HG02981 (cell line): ENCODE measurements around the gene EPHA5.

Experiments used
- ATAC-seq: cut with Tn5 transposase; IDR thresholded peaks from one replicate; pipeline ENCODE4 v1.9.1; 2021; ENCODE audit warnings: mild to moderate bottlenecking, moderate library complexity; ENCODE audit not compliant: unreplicated experiment

The EPHA5 gene

GRCh38 chr4:65508168-65508567, 162.1 kb downstream of the EPHA5 start:
- ATAC-seq, result no peak

GRCh38 chr4:65502131-65502701, 168.1 kb downstream of the EPHA5 start:
- ATAC-seq, result no peak

GRCh38 chr4:65498606-65499005, 171.7 kb downstream of the EPHA5 start:
- no peak for ATAC-seq

GRCh38 chr4:65495439-65495838, 174.8 kb downstream of the EPHA5 start:
- ATAC-seq, result no peak

- ATAC-seq, result no peak
These were observed 187.9 kb downstream of the EPHA5 start for GRCh38 chr4:65482410-65482809.

- no peak for ATAC-seq
These were observed 197.8 kb downstream of the EPHA5 start for GRCh38 chr4:65472531-65472930.

GRCh38 chr4:65467068-65467680, 203.1 kb downstream of the EPHA5 start:
- ATAC-seq, result no peak

- ATAC-seq, result no peak
These were observed 208.5 kb downstream of the EPHA5 start for GRCh38 chr4:65461781-65462180.

GRCh38 chr4:65457011-65457410, 213.3 kb downstream of the EPHA5 start:
- ATAC-seq, result no peak

GRCh38 chr4:65456579-65456978, 213.7 kb downstream of the EPHA5 start:
- no peak for ATAC-seq

- ATAC-seq, result no peak
These were observed 216.9 kb downstream of the EPHA5 start for GRCh38 chr4:65453398-65453797.

- ATAC-seq, result no peak
These were observed 219.4 kb downstream of the EPHA5 start for GRCh38 chr4:65450899-65451298.

- ATAC-seq, result no peak
These were observed 233.2 kb downstream of the EPHA5 start for GRCh38 chr4:65437102-65437501.

GRCh38 chr4:65422109-65422508, 248.2 kb downstream of the EPHA5 start:
- no peak for ATAC-seq

- no peak for ATAC-seq
These were observed 250.3 kb downstream of the EPHA5 start for GRCh38 chr4:65420036-65420435.

GRCh38 chr4:65416891-65417290, 253.4 kb downstream of the EPHA5 start:
- no peak for ATAC-seq

- ATAC-seq, result no peak
These were observed 262.8 kb downstream of the EPHA5 start for GRCh38 chr4:65407483-65407882.

- no peak for ATAC-seq
These were observed 269.2 kb downstream of the EPHA5 start for GRCh38 chr4:65401083-65401482.

GRCh38 chr4:65399084-65399483, 271.2 kb downstream of the EPHA5 start:
- no peak for ATAC-seq

- ATAC-seq, result peak; percentile 87
These were observed 277.2 kb downstream of the EPHA5 start for GRCh38 chr4:65393078-65393477.

GRCh38 chr4:65392488-65392887, 277.8 kb downstream of the EPHA5 start:
- no peak for ATAC-seq

- no peak for ATAC-seq
These were observed 278.5 kb downstream of the EPHA5 start for GRCh38 chr4:65391814-65392213.

- ATAC-seq, result no peak
These were observed 278.9 kb downstream of the EPHA5 start for GRCh38 chr4:65391382-65391781.
